DOHH2 (cell line): ENCODE results near the gene GMPS.

Experiments
- H3F3A ChIP-seq: fragments of 200-600 bp; sonication (generic), shearing (Covaris generic); 2 replicates; pipeline ENCODE4 v1.6.0; 2016; ENCODE audit warnings: antibody characterized with exemption, mild to moderate bottlenecking; ENCODE audit not compliant: control insufficient read depth, insufficient read depth
- H3K27ac ChIP-seq: fragments of 200-600 bp; sonication (generic); 2 replicates; pipeline ENCODE4 v1.5.1; 2014; ENCODE audit warnings: low read depth, mild to moderate bottlenecking, low read length, moderate library complexity
- H3K27me3 ChIP-seq: fragments of 200-600 bp; sonication (generic); 2 replicates; pipeline ENCODE4 v1.6.1; 2014; ENCODE audit warnings: mild to moderate bottlenecking, low read length, mixed read lengths; ENCODE audit not compliant: control insufficient read depth
- H3K36me3 ChIP-seq: fragments of 200-600 bp; sonication (generic); 2 replicates; pipeline ENCODE4 v1.6.1; 2014; ENCODE audit warnings: mild to moderate bottlenecking, low read length, moderate library complexity, mixed read lengths; ENCODE audit not compliant: control insufficient read depth
- H3K4me1 ChIP-seq: fragments of 200-600 bp; sonication (generic); 2 replicates; pipeline ENCODE4 v1.6.1; 2014; ENCODE audit warnings: mild to moderate bottlenecking, low read length, mixed read lengths; ENCODE audit not compliant: control insufficient read depth
- H3K4me2 ChIP-seq: fragments of 200-600 bp; sonication (generic); 2 replicates; pipeline ENCODE4 v1.6.0; 2014; ENCODE audit warnings: mild to moderate bottlenecking, low read length, moderate library complexity
- H3K4me3 ChIP-seq: fragments of 200-600 bp; sonication (generic); 2 replicates; pipeline ENCODE4 v1.5.1; 2014; ENCODE audit warnings: mild to moderate bottlenecking, low read length, mixed read lengths
- H3K79me2 ChIP-seq: fragments of 200-600 bp; sonication (generic); 2 replicates; pipeline ENCODE4 v1.6.1; 2014; ENCODE audit warnings: mild to moderate bottlenecking, low read length, mixed read lengths; ENCODE audit not compliant: control insufficient read depth
- H3K9me2 ChIP-seq: fragments of 200-600 bp; sonication (generic); replicated peaks from 2 replicates; pipeline ENCODE4 v1.6.1; 2014; ENCODE audit warnings: mild to moderate bottlenecking, low read length, mixed read lengths; ENCODE audit not compliant: control insufficient read depth
- H3K9me3 ChIP-seq: fragments of 200-600 bp; sonication (generic); 2 replicates; pipeline ENCODE4 v1.6.1; 2014; ENCODE audit warnings: antibody characterized with exemption, low read length, mixed read lengths; ENCODE audit not compliant: control insufficient read depth, insufficient read depth
- H4K20me1 ChIP-seq: fragments of 200-600 bp; sonication (generic); 2 replicates; pipeline ENCODE4 v1.6.0; 2014; ENCODE audit warnings: low read depth, mild to moderate bottlenecking, antibody characterized with exemption, low read length, moderate library complexity; ENCODE audit not compliant: control insufficient read depth, insufficient read depth
- EZH2phosphoT487 ChIP-seq: fragments of 200-600 bp; sonication (generic); IDR thresholded peaks from 2 replicates; pipeline ENCODE4 v1.6.1; 2017; ENCODE audit warnings: borderline replicate concordance, mild to moderate bottlenecking, antibody characterized with exemption, low read length, moderate library complexity, mixed read lengths
- TF ChIP-seq, protein P1 (sequence below): fragments of 200-600 bp; sonication (generic); IDR thresholded peaks from one replicate; pipeline ENCODE4 v1.5.1; 2014; ENCODE audit warnings: antibody characterized with exemption, mild to moderate bottlenecking, low read depth, low read length; ENCODE audit not compliant: poor library complexity, severe bottlenecking

GMPS gene

DNA sequence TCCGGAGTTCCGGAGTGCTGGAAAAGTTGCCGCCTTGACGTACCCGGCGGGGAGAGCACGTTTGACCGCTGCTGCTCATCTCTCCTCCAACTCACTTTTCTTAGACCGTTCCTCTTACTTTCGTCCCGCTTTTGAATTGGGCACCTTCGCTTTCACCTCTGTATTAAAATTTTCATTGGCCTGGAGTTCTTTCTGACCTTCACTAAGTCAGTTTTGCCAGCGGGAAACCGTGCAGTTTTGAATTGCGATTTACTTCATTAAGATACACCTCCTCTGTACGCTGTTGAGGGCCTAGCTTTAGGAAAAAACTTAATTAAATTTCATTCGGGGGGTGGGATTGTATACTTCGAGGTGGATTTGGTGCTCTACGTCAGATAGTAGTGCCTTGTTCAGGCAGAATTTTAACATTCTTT is 1.3 kb downstream of the GMPS start:
- peaks cover 27% of the 10 kb centered on the region for H3K4me1 ChIP-seq
- H3K4me2 ChIP-seq = peak overlapping the region; percentile 81
- H3K27me3 ChIP-seq = no peaks in the 10 kb centered on the region
- H4K20me1 ChIP-seq = peaks cover 26% of the 10 kb centered on the region
- no peaks in the 10 kb centered on the region for H3F3A ChIP-seq
- H3K4me3 ChIP-seq = peak overlapping the region; percentile 77
- TF ChIP-seq, protein P1, sequence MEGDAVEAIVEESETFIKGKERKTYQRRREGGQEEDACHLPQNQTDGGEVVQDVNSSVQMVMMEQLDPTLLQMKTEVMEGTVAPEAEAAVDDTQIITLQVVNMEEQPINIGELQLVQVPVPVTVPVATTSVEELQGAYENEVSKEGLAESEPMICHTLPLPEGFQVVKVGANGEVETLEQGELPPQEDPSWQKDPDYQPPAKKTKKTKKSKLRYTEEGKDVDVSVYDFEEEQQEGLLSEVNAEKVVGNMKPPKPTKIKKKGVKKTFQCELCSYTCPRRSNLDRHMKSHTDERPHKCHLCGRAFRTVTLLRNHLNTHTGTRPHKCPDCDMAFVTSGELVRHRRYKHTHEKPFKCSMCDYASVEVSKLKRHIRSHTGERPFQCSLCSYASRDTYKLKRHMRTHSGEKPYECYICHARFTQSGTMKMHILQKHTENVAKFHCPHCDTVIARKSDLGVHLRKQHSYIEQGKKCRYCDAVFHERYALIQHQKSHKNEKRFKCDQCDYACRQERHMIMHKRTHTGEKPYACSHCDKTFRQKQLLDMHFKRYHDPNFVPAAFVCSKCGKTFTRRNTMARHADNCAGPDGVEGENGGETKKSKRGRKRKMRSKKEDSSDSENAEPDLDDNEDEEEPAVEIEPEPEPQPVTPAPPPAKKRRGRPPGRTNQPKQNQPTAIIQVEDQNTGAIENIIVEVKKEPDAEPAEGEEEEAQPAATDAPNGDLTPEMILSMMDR = no peak
- TF ChIP-seq EZH2phosphoT487 = no peak
- peak overlapping the region; percentile 66; the same call in 1 of the 2 replicates for H3K27ac ChIP-seq
- H3K36me3 ChIP-seq = peaks cover 29% of the 10 kb centered on the region
- H3K9me3 ChIP-seq = no peaks in the 10 kb centered on the region
- H3K9me2 ChIP-seq = no peaks in the 10 kb centered on the region
- peaks cover 63% of the 10 kb centered on the region for H3K79me2 ChIP-seq

- Histone ChIP-seq H4K20me1 (peaks cover 29% of the 10 kb centered on the region), H3F3A (no peaks in the 10 kb centered on the region), H3K9me2 (no peaks in the 10 kb centered on the region), H3K27ac (no peak overlapping the region), H3K27me3 (no peaks in the 10 kb centered on the region), H3K36me3 (peaks cover 32% of the 10 kb centered on the region), H3K4me1 (peaks cover 27% of the 10 kb centered on the region), H3K4me2 (peak overlapping the region; percentile 81), H3K79me2 (peaks cover 76% of the 10 kb centered on the region), H3K9me3 (no peaks in the 10 kb centered on the region), H3K4me3 (peak overlapping the region; percentile 77)
- TF ChIP-seq, protein P1 = no peak
- no peak for TF ChIP-seq EZH2phosphoT487
Measured at GRCh38 chr3:155872904-155873646, 2.6 kb downstream of the GMPS start.

DNA sequence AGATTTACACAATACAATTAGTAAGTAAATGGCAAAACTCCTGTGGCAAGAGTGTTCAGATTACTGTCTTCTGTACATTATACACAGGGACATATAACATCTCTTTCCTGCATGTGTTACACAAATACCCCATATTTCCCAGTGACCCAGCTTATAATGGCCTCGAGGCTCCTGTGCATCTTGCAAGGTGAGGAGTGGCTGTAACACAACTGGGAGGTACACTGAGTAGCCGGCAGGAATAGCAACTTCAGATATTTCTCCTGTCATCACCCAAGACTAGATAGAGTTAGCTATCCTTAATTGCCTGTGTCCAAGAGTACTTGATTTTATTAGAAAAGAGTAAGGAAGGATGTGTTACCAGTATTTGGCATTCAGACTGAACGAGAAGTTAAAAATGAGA is 5.6 kb downstream of the GMPS start:
- Histone ChIP-seq H4K20me1 (peaks cover 42% of the 10 kb centered on the region), H3K4me2 (no peak overlapping the region), H3K36me3 (peaks cover 34% of the 10 kb centered on the region), H3K4me3 (no peak overlapping the region), H3K4me1 (peaks cover 33% of the 10 kb centered on the region), H3K79me2 (peaks cover 100% of the 10 kb centered on the region), H3K9me2 (no peaks in the 10 kb centered on the region), H3F3A (no peaks in the 10 kb centered on the region), H3K27ac (no peak overlapping the region), H3K27me3 (no peaks in the 10 kb centered on the region), H3K9me3 (no peaks in the 10 kb centered on the region)
- TF ChIP-seq, protein P1 = no peak
- no peak for TF ChIP-seq EZH2phosphoT487
